HFFc6 (cell line): ENCODE data around the gene ARHGAP22. TPM values are rescaled to one million over a fixed set of nuclear protein-coding genes. Genes with fewer than 3 reads are reported as not detected.
A peak's percentile ranks its signal among the peaks of the same experiment; 100 is the strongest.

Source experiments
- DNase-seq: peaks from one replicate; pipeline ENCODE4 v3.0.0-alpha.2; 2018
- H3K27ac Mint-ChIP-seq: 2 replicates; pipeline ENCODE4 v1.8.0; 2020; ENCODE audit warnings: mild to moderate bottlenecking, mixed read lengths
- H3K27me3 Mint-ChIP-seq: 2 replicates; pipeline ENCODE4 v1.8.0; 2021; ENCODE audit warnings: mild to moderate bottlenecking, moderate library complexity, mixed read lengths; ENCODE audit not compliant: insufficient read depth
- H3K36me3 Mint-ChIP-seq: 2 replicates; pipeline ENCODE4 v1.8.0; 2021; ENCODE audit warnings: low read depth, mixed read lengths
- H3K4me1 Mint-ChIP-seq: 2 replicates; pipeline ENCODE4 v1.8.0; 2020; ENCODE audit warnings: low read depth, mixed read lengths
- H3K4me3 Mint-ChIP-seq: 2 replicates; pipeline ENCODE4 v1.8.0; 2020; ENCODE audit warnings: mild to moderate bottlenecking, moderate library complexity, mixed read lengths
- H3K9me3 Mint-ChIP-seq: 2 replicates; pipeline ENCODE4 v1.8.0; 2020; ENCODE audit warnings: mild to moderate bottlenecking, mixed read lengths
- total RNA-seq, 6 experiments: library from RNA; stranded (reverse); fragmentation: NEBNext Ultra II Directional; extraction: Animal tissue kit (Norgen Biotek cat#: 25700); gene quantifications; 2 replicates in 1 of 6; 3 replicates in 5 of 6; pipeline ENCODE4 v1.2.3, GENCODE V29; 2021
- TF ChIP-seq, protein P1 (sequence below): fragments of 200-600 bp; sonication (generic); IDR thresholded peaks from 2 replicates; pipeline ENCODE4 v1.5.0; 2021; ENCODE audit warnings: antibody characterized with exemption, mild to moderate bottlenecking

The ARHGAP22 gene
- total RNA-seq, 6 experiments from 2014 or later = 74.3 to 117 (median 95.7) TPM

DNA sequence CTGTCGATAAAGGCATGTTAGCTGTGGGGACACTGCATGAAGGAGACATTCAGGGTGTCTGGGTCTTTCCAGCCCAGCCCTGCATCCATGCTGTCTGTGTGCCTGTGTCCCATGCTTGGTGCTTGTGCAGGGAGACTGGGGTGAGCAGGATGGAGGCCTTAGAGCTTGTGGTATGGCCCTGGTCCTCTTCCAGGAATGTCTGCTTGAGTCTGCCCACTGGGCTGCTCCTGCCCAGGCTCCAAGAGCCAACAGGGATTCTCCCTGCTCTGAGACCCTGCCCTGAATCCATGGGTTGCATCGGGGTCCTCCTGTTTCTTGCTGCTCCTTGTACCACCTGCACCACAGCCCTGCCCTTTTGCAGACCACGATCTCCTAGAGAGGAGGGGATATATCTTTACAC is 31.4 kb upstream of the ARHGAP22 start:
- DNase-seq = no peak
- Mint-ChIP-seq H3K27me3 (peaks cover 2% of the 10 kb centered on the region), H3K9me3 (peaks cover 5% of the 10 kb centered on the region), H3K36me3 (peaks cover 47% of the 10 kb centered on the region), H3K4me3 (no peak overlapping the region), H3K4me1 (peaks cover 46% of the 10 kb centered on the region), H3K27ac (no peak overlapping the region)
- TF ChIP-seq, protein P1, sequence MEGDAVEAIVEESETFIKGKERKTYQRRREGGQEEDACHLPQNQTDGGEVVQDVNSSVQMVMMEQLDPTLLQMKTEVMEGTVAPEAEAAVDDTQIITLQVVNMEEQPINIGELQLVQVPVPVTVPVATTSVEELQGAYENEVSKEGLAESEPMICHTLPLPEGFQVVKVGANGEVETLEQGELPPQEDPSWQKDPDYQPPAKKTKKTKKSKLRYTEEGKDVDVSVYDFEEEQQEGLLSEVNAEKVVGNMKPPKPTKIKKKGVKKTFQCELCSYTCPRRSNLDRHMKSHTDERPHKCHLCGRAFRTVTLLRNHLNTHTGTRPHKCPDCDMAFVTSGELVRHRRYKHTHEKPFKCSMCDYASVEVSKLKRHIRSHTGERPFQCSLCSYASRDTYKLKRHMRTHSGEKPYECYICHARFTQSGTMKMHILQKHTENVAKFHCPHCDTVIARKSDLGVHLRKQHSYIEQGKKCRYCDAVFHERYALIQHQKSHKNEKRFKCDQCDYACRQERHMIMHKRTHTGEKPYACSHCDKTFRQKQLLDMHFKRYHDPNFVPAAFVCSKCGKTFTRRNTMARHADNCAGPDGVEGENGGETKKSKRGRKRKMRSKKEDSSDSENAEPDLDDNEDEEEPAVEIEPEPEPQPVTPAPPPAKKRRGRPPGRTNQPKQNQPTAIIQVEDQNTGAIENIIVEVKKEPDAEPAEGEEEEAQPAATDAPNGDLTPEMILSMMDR = no peak

DNA sequence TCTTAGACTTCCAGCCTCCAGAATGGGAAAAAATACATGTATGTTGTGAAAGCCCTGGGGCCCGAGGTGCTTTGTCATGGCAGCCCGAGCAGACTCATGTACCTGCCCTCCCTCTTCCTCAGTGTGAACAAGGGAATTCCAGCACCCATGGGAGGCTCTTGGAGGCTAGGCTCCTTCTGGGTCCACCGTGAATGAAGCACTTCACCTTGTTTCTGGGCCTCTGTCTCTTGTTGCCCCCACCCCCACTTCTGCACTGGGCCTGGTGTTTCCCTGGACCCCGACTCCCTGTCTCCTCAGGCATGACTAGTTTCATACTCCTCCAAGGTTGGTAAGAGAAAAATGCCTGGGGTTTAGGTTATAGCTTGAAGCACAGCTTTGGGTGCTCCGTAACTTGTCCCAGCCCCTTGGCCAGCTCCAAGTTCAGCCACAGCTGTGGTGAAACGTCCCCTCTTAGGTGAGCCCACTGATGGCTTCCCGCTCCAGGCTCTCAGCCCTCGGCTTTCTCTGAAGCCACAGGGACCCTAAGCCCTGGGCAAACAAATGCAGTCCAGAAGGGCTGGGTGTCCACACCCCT is 30.2 kb upstream of the ARHGAP22 start:
- no peak for DNase-seq
- peaks cover 39% of the 10 kb centered on the region for H3K36me3 Mint-ChIP-seq
- H3K4me1 Mint-ChIP-seq = peaks cover 42% of the 10 kb centered on the region
- H3K4me3 Mint-ChIP-seq = no peak overlapping the region
- peak overlapping the region; percentile 35 for H3K27ac Mint-ChIP-seq
- H3K27me3 Mint-ChIP-seq = peaks cover 2% of the 10 kb centered on the region
- no peaks in the 10 kb centered on the region for H3K9me3 Mint-ChIP-seq
- TF ChIP-seq, protein P1 = no peak

DNA sequence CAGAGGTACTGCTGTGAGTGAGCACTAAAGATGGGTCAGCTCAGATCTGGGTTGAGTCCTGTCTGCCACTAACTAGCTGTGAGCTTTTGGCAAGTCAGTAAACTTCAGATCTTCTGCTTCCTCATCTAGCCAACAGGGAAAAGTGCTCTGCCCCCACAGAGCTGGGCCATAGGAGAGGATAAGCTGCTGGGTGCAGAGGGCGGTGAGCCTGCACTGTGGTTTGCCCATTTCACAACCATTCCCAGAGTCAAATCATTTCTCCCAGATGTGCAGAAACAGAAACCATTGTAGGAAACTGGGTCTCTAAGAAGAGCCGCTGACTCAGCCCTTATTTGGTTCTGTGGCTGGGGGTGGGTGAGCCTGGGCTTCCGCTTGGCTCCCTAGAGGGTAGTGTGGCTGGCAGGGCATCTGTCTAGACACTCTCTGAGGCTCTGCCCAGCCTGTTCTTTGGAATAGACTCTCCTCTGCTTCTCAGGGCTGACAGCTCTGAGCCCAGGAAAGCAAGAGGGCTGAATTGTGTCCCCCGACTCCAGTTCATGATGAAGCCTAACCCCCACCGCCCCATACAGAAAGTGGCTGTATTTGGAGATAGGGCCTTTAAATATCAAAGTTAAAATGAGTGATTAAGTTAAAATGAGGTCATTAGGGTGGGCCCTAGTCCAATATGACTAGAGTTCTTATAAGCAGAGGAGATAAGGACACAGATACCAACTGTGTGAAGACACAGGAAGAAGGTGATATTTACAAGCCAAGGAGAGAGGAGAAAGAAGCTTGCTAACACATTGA is 29.5 kb upstream of the ARHGAP22 start:
- Mint-ChIP-seq H3K4me1 (peaks cover 35% of the 10 kb centered on the region), H3K27me3 (peaks cover 2% of the 10 kb centered on the region), H3K36me3 (peaks cover 33% of the 10 kb centered on the region), H3K9me3 (no peaks in the 10 kb centered on the region), H3K27ac (peak overlapping the region; percentile 35), H3K4me3 (no peak overlapping the region)
- DNase-seq = no peak
- TF ChIP-seq, protein P1 = no peak

DNA sequence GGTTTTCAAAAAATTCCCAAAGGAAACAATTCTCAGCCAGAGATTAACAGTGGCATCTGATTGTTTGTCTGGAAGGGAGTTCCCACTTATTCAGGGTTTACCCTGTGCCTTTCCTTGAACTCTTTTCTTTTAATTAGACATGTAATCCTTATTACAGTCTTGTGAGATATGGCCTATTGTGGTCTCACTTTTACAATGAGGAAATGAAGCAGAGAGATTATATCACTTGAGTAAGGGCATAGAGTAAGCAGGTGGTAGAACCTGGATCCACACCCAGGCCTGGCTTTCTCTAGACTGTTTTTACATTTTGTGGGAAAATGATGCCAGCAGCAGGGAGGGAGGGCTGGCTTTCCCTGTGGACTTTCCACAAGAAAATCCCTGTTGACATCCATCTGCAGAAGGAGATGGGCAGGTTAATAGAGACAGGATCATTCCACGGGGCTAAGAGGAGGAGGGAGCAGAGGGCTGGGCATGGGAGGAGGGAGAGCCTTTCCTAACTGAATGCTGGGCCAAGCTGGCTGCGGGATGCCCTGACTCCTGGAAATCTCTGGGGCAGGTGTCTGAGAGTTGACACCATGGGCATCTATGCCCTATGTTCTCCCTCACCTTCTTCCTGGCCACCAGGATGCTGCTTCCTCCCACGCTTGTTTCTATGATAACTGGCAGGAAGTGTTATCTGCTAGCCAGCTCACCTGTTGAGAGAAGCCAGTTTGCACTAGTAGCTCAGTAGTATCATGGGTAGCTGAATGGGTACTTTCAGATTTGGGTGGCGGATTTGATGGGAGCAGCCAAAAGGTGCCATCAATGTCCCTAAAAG is 28.7 kb upstream of the ARHGAP22 start:
- H3K27me3 Mint-ChIP-seq = peaks cover 2% of the 10 kb centered on the region
- H3K36me3 Mint-ChIP-seq = peaks cover 31% of the 10 kb centered on the region
- DNase-seq = no peak
- TF ChIP-seq, protein P1 = no peak
- no peaks in the 10 kb centered on the region for H3K9me3 Mint-ChIP-seq
- H3K4me1 Mint-ChIP-seq = peaks cover 31% of the 10 kb centered on the region
- no peak overlapping the region for H3K4me3 Mint-ChIP-seq
- H3K27ac Mint-ChIP-seq = no peak overlapping the region

DNA sequence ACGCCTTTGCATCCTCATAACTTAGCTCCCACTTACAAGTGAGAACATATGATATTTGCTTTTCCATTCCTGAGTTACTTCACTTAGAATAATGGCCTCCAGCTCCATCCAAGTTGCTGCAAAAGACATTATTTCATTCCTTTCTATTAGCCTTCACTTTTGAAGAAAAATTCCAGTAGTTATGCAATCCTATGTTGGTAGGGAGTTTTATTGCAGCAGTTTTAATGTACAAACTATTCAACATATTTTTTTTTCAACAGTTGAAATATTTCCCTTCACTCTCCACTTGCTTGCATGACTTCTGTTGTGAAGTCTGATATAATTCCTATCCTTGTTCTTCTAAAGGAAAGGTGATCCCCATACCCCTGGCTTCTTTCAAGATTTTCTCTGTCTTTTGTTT is 27.3 kb upstream of the ARHGAP22 start:
- H3K4me3 Mint-ChIP-seq = no peak overlapping the region
- TF ChIP-seq, protein P1 = no peak
- DNase-seq = no peak
- H3K4me1 Mint-ChIP-seq = peaks cover 31% of the 10 kb centered on the region
- no peak overlapping the region for H3K27ac Mint-ChIP-seq
- H3K9me3 Mint-ChIP-seq = no peaks in the 10 kb centered on the region
- H3K36me3 Mint-ChIP-seq = peaks cover 26% of the 10 kb centered on the region
- peaks cover 2% of the 10 kb centered on the region for H3K27me3 Mint-ChIP-seq
